ENCODE results near the gene ROBO3.

DNA sequence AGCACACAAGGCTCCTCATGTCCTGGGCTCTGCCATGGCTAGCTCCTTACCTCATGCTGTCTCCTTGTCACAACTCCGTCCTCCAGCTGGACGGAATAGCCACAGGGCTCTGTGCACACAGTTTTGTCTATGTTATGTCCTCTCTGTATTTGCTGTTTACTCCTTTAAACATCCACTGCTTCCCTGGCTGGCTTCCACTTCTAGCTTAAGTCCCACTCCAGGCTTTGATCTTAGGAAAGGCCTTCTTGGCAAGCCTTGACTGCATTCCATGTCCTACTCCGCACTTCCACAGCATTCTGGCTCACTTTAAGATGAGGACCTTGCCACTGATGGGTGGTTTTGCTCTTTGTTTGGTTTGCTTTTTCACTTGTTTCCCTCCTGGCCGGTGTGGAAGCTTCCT, 22.9 kb upstream of the ROBO3 start:
- no peak for TF ChIP-seq POLR2AphosphoS5 (IDR thresholded peaks at IDR 0.05; ENCODE audit: low read depth, low read length)
- TF ChIP-seq POLR2A (IDR thresholded peaks at IDR 0.05; ENCODE audit: control extremely low read depth in 1 of 2, low read depth in 2 of 2, low read length in 2 of 2), result no peak
- TF ChIP-seq, protein P1, sequence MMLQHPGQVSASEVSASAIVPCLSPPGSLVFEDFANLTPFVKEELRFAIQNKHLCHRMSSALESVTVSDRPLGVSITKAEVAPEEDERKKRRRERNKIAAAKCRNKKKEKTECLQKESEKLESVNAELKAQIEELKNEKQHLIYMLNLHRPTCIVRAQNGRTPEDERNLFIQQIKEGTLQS (IDR thresholded peaks at IDR 0.05; ENCODE audit: insufficient read depth, low read depth, low read length), result no peak
- no peak for TF ChIP-seq TCF12 (IDR thresholded peaks at IDR 0.05; ENCODE audit: low read depth, low read length)
- TF ChIP-seq YY1 (IDR thresholded peaks at IDR 0.05; ENCODE audit: low read depth, low read length), result no peak
- TF ChIP-seq CHD1 (IDR thresholded peaks at IDR 0.05; ENCODE audit: low read depth, low read length), result no peak
- TF ChIP-seq, protein P2, sequence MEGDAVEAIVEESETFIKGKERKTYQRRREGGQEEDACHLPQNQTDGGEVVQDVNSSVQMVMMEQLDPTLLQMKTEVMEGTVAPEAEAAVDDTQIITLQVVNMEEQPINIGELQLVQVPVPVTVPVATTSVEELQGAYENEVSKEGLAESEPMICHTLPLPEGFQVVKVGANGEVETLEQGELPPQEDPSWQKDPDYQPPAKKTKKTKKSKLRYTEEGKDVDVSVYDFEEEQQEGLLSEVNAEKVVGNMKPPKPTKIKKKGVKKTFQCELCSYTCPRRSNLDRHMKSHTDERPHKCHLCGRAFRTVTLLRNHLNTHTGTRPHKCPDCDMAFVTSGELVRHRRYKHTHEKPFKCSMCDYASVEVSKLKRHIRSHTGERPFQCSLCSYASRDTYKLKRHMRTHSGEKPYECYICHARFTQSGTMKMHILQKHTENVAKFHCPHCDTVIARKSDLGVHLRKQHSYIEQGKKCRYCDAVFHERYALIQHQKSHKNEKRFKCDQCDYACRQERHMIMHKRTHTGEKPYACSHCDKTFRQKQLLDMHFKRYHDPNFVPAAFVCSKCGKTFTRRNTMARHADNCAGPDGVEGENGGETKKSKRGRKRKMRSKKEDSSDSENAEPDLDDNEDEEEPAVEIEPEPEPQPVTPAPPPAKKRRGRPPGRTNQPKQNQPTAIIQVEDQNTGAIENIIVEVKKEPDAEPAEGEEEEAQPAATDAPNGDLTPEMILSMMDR (IDR thresholded peaks at IDR 0.05; ENCODE audit: control extremely low read depth in 1 of 3, insufficient read depth in 1 of 3, low read depth in 1 of 3, low read length in 3 of 3), result no peak

Measured in H1 (cell line).